CD4-positive, alpha-beta T cell treated with Interleukin-6 at 100 ng/mL for 8 hours (primary cell): ENCODE results near the gene ZMYND12.

Source experiments
- DNase-seq: peaks from one replicate; pipeline ENCODE4 v3.0.0-alpha.2; 2020; ENCODE audit warnings: mixed read lengths, low spot score

ZMYND12 gene

GRCh38 chr1:42439940-42440339, 15.9 kb downstream of the ZMYND12 start:
- no peak for DNase-seq

- no peak for DNase-seq
Observed at GRCh38 chr1:42434340-42434739, 21.5 kb downstream of the ZMYND12 start.

GRCh38 chr1:42433369-42433768, 22.5 kb downstream of the ZMYND12 start:
- DNase-seq, result no peak

DNA sequence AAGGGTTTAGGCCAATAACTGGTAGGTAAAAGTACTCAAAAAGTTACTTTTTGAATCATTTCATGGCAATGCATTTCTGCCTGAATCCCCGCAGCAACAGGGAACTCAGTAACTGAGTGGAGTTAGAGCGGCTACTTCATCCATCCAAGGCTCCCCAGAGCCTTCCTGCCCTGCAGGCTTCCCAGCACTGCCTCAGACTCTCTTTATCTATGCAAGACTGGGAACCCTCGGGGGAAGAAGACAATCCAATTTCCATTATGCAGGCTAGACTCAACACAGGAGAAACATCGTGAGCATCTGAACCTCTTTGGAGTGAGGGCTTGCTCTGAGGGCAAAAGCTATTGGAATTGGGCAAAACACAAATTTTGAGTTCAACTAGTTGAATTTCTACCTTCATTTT, 23.1 kb downstream of the ZMYND12 start:
- no peak for DNase-seq

GRCh38 chr1:42431514-42431913, 24.3 kb downstream of the ZMYND12 start:
- no peak for DNase-seq

DNA sequence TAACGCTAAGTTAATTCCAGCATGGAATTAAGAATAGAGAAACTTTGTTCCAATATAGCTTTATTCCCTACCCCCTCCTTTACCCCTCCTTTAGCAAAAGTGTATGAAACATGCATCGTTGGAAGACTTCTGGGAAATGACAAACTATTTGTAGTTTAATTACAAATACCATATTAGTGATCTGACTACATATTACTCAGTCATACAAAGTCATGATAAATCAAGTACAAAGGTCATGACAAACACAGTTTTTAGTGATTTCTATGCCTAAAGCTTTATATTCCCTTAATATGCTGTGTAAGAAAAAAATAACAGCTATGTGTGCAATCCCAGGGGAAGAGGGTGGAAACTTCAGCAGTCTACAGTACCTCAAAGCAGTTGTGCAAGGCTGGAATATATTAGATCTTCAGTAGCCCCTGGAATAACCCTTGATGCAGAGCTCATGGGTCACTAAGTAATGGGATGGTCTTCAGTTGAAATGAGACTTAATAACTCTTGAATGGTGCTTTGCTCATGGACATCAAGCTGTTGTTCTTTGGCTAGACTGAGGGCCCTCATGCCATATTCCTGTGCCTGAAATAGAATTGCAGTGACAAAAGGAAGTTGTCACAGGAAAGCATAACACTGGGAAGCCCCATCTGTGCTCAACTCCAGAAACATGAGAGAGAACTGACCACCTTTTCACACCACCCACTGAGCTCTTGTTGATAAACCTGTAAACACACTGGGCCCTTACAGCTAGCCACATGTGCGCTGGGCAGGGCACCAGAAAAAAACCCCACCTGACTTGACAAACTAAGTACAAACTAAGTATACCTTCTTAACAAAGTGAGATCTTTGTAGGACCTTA, 25.3 kb downstream of the ZMYND12 start:
- DNase-seq, result no peak

- DNase-seq, result no peak
Observed at GRCh38 chr1:42429603-42430002, 26.2 kb downstream of the ZMYND12 start.

DNA sequence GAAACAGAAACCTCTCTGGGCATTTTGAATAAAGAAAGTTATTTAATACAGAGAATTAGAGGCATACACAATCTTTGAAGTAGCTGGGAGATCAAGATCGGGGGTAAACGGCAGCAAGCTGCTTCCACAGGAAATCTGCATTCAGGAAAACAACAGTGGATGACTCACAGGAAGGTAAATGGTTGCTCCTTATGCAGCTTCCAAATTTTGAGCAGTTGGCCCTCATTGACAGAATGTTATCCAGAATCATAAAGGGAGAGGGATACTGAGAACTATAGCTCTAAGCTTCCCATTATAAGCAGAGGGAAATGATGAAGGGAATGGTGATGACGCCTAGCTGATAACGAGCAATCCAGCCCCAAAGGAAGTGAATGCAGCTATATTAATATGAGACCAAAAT, 28.6 kb downstream of the ZMYND12 start:
- no peak for DNase-seq

DNA sequence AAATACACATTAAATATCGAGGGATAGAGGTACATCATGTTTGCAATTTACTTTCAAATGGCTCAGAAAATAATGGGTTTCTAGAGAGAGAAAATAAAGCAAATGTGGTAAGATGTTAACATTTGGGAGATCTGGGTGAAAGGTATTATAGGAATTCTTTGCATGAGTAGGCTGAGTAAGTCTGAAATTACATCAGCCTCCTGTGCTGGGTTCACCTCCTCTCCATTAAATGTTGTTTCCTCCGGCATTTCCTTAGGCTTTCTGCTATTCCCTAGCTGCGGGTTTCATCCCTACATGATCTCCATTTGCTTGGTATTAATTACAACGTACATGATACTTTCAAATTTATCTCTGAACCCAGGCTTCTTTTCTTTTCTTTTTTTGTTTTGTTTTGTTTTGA, 31.6 kb downstream of the ZMYND12 start:
- no peak for DNase-seq

DNA sequence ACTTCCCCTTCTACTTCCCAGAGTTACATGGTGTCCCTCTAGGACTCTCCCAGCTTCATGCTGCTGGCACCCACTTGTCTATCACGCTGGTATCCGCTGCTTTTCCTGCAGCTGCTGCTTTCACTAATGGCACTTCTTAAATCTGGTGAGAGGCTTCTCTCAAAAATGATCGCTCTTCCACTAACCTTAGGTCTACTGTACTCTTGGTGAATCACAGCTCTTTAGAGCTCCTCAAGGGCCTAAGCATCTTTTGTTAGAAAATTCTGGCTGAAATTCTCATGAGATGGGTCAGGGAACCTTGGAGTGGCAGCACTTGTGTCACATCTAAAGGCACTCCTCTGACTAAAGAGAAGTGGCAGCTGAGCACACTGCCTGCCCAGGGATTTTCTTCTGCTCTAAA, 32.1 kb downstream of the ZMYND12 start:
- DNase-seq, result no peak

- no peak for DNase-seq
Observed at GRCh38 chr1:42422737-42423136, 33.1 kb downstream of the ZMYND12 start.

DNA sequence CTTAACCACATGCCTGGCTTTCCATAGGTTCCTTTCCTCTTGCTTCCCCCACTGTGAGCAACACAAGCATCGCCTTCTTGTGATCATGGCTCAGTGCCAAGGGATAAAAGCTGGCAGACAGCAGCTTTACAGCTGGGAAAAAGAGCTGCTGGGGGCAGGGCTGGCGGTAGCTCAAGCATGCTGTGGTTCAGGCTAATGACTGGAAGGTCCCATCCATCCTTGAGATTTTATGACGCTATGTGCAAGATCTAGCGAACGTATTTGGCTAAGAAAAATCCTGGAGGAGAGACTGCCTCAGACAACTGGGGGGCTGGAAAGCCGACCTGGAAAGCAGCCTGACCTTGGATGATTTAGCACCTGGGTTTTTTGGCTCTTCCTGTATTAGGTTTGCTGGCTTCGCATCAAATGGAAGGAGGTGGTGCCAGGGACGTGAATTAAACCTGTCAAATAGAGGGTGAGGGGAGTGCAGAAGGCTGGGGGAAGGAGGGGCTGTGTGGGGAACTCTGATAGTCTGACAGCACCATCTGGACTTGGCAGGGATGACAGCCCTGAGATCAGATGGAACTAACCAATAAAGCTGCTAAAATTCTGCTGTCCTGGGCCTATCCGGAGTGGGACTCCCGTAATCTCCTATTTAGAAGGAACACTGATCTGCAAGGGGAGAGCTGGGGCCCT, 34.8 kb downstream of the ZMYND12 start:
- no peak for DNase-seq

DNA sequence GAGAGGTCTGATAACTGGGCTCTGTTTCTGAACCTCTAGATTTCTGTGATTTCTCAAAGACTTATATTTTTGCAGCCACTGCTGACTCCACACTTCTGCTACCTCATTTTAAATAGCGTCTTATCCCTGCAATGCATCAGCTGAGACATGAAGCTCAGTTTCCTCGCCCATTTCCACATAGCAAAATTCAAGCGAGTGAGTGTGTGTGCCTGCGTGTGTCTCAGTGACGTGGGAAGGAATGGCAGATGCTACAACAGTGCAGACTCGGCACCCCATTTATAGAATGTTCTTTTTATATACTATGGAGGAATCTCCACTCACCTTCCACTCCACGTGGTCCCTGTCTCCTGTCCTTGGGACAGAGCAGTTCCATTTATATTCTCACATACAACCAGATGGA, 35.7 kb downstream of the ZMYND12 start:
- no peak for DNase-seq

DNA sequence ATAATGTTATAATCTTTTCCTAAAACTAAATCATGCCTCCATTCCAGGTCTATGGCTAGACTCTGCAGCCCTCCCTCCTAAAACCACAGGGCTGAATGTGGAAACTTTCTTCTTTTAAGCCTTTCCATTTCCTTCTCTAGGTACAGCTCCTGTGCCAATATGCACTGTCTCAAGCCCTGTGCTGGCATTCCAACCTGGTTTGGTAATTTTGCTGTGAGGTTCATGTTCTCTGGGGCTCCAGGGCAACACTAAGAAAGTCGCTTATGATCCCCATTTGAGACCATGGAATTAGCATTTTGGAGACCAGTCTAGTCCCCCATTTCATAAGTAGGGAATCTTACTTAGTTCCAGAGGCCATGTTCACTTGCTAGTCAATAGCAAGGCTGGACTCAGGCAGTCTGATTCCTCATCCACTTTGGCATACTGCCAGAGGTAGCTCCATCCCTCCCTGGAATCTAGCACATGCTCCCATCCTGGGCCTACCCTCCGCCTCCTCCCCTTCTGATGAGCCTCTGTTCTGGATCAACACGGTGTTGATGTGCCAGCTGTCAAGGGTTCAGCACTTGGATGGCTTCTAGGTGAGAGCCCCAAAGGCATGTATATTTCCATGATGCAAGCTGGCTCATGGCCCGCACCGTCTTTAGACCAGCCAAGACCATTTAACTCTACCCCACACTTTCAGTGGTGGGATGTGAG, 36.5 kb downstream of the ZMYND12 start:
- no peak for DNase-seq

DNA sequence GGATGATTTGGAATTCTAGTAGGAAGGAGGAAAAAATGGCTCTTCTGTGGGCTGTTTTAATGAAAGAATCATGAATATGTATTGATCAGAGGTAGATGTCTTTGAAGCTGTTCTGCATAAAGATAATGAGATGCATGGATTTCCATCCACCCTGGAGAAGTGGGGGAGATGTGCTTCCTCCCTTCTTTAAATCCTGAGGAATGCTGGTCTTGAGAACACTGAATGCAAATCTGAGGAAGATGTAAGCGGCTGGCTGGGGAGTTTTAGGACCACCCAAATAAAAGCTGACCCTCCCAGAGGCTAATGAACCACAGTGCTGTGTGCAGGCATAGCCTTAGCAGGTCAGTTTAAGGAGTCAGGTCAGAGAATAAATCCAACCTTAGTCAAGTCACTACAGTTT, 37.3 kb downstream of the ZMYND12 start:
- DNase-seq, result no peak

DNA sequence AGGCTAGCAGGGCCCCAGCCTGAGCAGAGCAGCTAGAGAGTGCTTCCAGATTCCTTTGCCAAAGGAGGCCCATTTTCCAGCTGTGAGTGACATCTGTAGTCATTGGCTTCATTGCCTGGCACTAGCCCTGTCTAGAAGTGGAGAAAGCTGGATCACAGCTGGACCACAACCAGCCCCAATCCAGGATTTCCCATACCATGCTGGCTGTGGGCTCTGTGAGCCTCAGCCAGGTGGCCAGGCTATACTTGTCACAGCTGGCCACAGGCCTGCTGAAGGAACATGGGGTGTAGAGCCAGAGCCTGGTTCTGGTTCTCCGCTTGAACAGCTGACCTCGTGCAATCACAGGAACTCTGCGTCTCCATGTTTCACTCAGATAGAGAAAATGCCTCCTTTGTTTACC, 38.7 kb downstream of the ZMYND12 start:
- DNase-seq, result no peak

GRCh38 chr1:42414551-42415496, 41.0 kb downstream of the ZMYND12 start:
- no peak for DNase-seq

DNA sequence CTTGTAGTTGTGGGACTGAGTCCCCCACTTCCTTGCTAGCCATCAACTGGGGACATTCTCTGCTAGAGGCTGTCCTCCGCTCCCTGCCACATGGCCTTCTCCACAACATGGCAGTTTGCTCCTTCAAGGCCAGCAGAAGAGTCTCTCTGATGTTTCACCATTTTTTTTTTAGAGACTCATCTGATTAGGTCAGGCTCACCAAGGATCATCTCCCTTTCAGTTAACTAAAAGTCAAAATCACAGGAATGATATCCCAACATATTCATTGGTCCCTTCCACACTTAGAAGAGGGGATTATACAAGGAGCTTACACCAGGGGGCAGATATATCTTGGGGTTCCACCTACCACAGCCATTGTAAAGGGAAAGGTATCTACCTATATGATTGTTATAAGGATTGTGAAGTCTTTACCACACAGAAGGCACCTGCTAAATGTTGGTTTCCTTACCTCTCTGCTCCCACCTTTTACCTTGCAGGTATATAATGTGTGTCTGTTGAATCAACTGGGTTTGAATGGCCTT, 51.9 kb downstream of the ZMYND12 start:
- DNase-seq, result no peak

- no peak for DNase-seq
Observed at GRCh38 chr1:42399315-42400100, 56.3 kb downstream of the ZMYND12 start.

- DNase-seq, result no peak
Observed at GRCh38 chr1:42392967-42393848, 62.6 kb downstream of the ZMYND12 start.
